GM12878 (cell line): ENCODE measurements around the gene BMP8B. TPM values are rescaled to one million over a fixed set of nuclear protein-coding genes. Genes with fewer than 3 reads are reported as not detected.

ENCODE experiments used
- ATAC-seq: fragments of 200-7000 bp; cut with Tn5 transposase; 3 replicates; pipeline ENCODE4 v1.9.1; 2020; ENCODE audit warnings: mild to moderate bottlenecking, moderate library complexity
- BruUV-seq: library from RNA; stranded (reverse); fragments of 400-500 nt; replicated peaks from 2 replicates; lab custom pipeline; 2021; lab: Mats Ljungman, UMichigan
- CTCF ChIA-PET: fragments of 300-600 bp; sonication (Branson Sonifier 250); formaldehyde crosslinking; extraction: SDS; loops from one replicate; lab custom pipeline; 2021; ENCODE audit warnings: inconsistent platforms; lab: Yijun Ruan, JAX
- POLR2A ChIA-PET: fragments of 350-600 bp; formaldehyde crosslinking; extraction: SDS; loops from one replicate; lab custom pipeline; 2021; ENCODE audit warnings: inconsistent platforms; lab: Charles Lee
- RAD21 ChIA-PET: fragments of 300-600 bp; sonication (Branson Sonifier 250); formaldehyde crosslinking; loops from one replicate; lab custom pipeline; 2023; ENCODE audit warnings: antibody characterized with exemption; ENCODE audit not compliant: unreplicated experiment; lab: Charles Lee
- SMC1A ChIA-PET: fragments of 300-600 bp; sonication (Branson Sonifier 250); formaldehyde crosslinking; loops from one replicate; lab custom pipeline; 2023; ENCODE audit not compliant: unreplicated experiment, uncharacterized antibody; lab: Charles Lee
- DNase-seq: peaks from one replicate; pipeline ENCODE4 v3.0.0-alpha.2; 2011; ENCODE audit warnings: low read depth, low spot score
- FAIRE-seq: peaks from 3 replicates; lab custom pipeline; 2011; peaks lifted over from hg19 to GRCh38; lab: Jason Lieb, UNC
- H2AFZ ChIP-seq: 2 replicates; pipeline ENCODE4 v1.6.0; 2011; ENCODE audit warnings: low read depth, low read length, control low read depth; ENCODE audit not compliant: control insufficient read depth
- H3K27ac ChIP-seq: 2 replicates; pipeline ENCODE4 v1.5.1; 2011; ENCODE audit warnings: control low read depth; ENCODE audit not compliant: control insufficient read depth, insufficient read depth
- H3K27me3 ChIP-seq, 2 experiments: replicated peaks in 1 of 2; 2 replicates each; pipeline versions ENCODE4 v1.6.0 to v1.6.1; 2011; ENCODE audit warnings: low read length in 1 of 2; ENCODE audit not compliant: control insufficient read depth in 2 of 2, insufficient read depth in 2 of 2
- H3K36me3 ChIP-seq, 2 experiments: 2 replicates each; pipeline ENCODE4 v1.5.1; 2011; ENCODE audit warnings: low read length in 1 of 2; ENCODE audit not compliant: control insufficient read depth in 2 of 2, insufficient read depth in 2 of 2
- H3K4me1 ChIP-seq: 2 replicates; pipeline ENCODE4 v1.6.1; 2011; ENCODE audit warnings: mild to moderate bottlenecking, low read length, moderate library complexity, mixed read lengths; ENCODE audit not compliant: control insufficient read depth, insufficient read depth
- H3K4me2 ChIP-seq: 2 replicates; pipeline ENCODE4 v1.6.0; 2011; ENCODE audit warnings: control low read depth; ENCODE audit not compliant: control insufficient read depth, insufficient read depth
- H3K4me3 ChIP-seq: fragments of 200-600 bp; sonication (generic); 2 replicates; pipeline ENCODE4 v1.5.1; 2016
- H3K79me2 ChIP-seq: 2 replicates; pipeline ENCODE4 v1.6.0; 2011; ENCODE audit warnings: low read length; ENCODE audit not compliant: control insufficient read depth, insufficient read depth
- H3K9ac ChIP-seq: 2 replicates; pipeline ENCODE4 v1.8.0; 2011; ENCODE audit warnings: low read length, control low read depth, mixed read lengths; ENCODE audit not compliant: control insufficient read depth, insufficient read depth
- H3K9me3 ChIP-seq: replicated peaks from 3 replicates; pipeline ENCODE4 v1.5.1; 2011; ENCODE audit warnings: mild to moderate bottlenecking, low read length; ENCODE audit not compliant: control insufficient read depth, insufficient read depth
- H4K20me1 ChIP-seq: 2 replicates; pipeline ENCODE4 v1.6.0; 2011; ENCODE audit not compliant: control insufficient read depth, insufficient read depth
- CBX3 ChIP-seq: fragments of 200-600 bp; sonication (generic); IDR thresholded peaks from 2 replicates; pipeline ENCODE4 v1.6.1; 2016; ENCODE audit warnings: low read depth, borderline replicate concordance
- HDGF ChIP-seq: fragments of 450-650 bp; IDR thresholded peaks from 2 replicates; pipeline ENCODE4 v1.6.1; 2016; ENCODE audit warnings: antibody characterized with exemption
- HSF1 ChIP-seq: fragments of 150-350 bp; IDR thresholded peaks from 2 replicates; pipeline ENCODE4 v1.6.1; 2014; ENCODE audit warnings: mild to moderate bottlenecking, low read depth, low read length
- KDM1A ChIP-seq: fragments of 200-600 bp; sonication (generic); IDR thresholded peaks from 2 replicates; pipeline ENCODE4 v1.6.1; 2016; ENCODE audit warnings: borderline replicate concordance
- MTA3 ChIP-seq: IDR thresholded peaks from 2 replicates; pipeline ENCODE4 v1.6.1; 2012; ENCODE audit warnings: low read length, inconsistent platforms, borderline replicate concordance
- MYC ChIP-seq: IDR thresholded peaks from 2 replicates; pipeline ENCODE4 v1.6.1; 2011; ENCODE audit warnings: mild to moderate bottlenecking, low read length, moderate library complexity, inconsistent platforms; ENCODE audit not compliant: insufficient read depth, insufficient replicate concordance, insufficient read length, severe bottlenecking
- NFXL1 ChIP-seq: fragments of 450-650 bp; IDR thresholded peaks from 2 replicates; pipeline ENCODE4 v1.6.1; 2017; ENCODE audit warnings: antibody characterized with exemption, mild to moderate bottlenecking, borderline replicate concordance
- NFYB ChIP-seq: IDR thresholded peaks from 2 replicates; pipeline ENCODE4 v1.6.1; 2011; ENCODE audit warnings: low read depth, mild to moderate bottlenecking, low read length, improper control_type of control experiment, moderate library complexity; ENCODE audit not compliant: insufficient read depth
- NR2C1 ChIP-seq: fragments of 450-650 bp; IDR thresholded peaks from 2 replicates; pipeline ENCODE4 v1.6.1; 2017; ENCODE audit warnings: antibody characterized with exemption, mild to moderate bottlenecking, moderate library complexity
- NR2F1 ChIP-seq: fragments of 450-650 bp; conservative IDR thresholded peaks from 2 replicates; pipeline ENCODE4 v1.6.1; 2017; ENCODE audit warnings: mild to moderate bottlenecking
- PKNOX1 ChIP-seq: fragments of 450-650 bp; IDR thresholded peaks from 2 replicates; pipeline ENCODE4 v1.6.1; 2016; ENCODE audit warnings: mild to moderate bottlenecking
- RBBP5 ChIP-seq: fragments of 200-600 bp; sonication (generic); conservative IDR thresholded peaks from 2 replicates; pipeline ENCODE4 v1.6.1; 2016
- RELB ChIP-seq: fragments of 450-650 bp; IDR thresholded peaks from 2 replicates; pipeline ENCODE4 v1.6.1; 2017; ENCODE audit warnings: low read depth, mild to moderate bottlenecking, moderate library complexity
- SKIL ChIP-seq: fragments of 450-650 bp; IDR thresholded peaks from 2 replicates; pipeline ENCODE4 v1.6.1; 2017; ENCODE audit warnings: mild to moderate bottlenecking, low read depth, inconsistent platforms; ENCODE audit not compliant: poor library complexity, severe bottlenecking
- TCF7 ChIP-seq: IDR thresholded peaks from 2 replicates; pipeline ENCODE4 v1.6.1; 2014; ENCODE audit warnings: antibody characterized with exemption, borderline replicate concordance
- WGBS: methylation state at CpG from one replicate; pipeline ENCODE4 v1.1.6; 2016; ENCODE audit warnings: low lambda C conversion rate; ENCODE audit not compliant: insufficient replicate concordance, insufficient coverage; ENCODE audit errors: missing lambda C conversion rate; 5-methylcytosine and 5-hydroxymethylcytosine counted together
- in situ Hi-C: fragments of 300-500 bp; cut with MboI; formaldehyde crosslinking; loops from 9 replicates; pipeline ENCODE4 v1.14.3; 2018; ENCODE audit warnings: mixed read lengths
- intact Hi-C: fragments of 100-400 bp; cut with micrococcal nuclease; formaldehyde crosslinking; loops from one replicate; pipeline ENCODE4 v1.14.2; 2022; ENCODE audit not compliant: unreplicated experiment
- polyA plus RNA-seq, 11 experiments: library from polyadenylated mRNA; depleted of rRNA in 4 of 11; unstranded in 6 of 11; stranded (reverse) in 5 of 11; fragments of >200 nt; fragmentation: Nextera tagmentation in 4 of 11; fragmentation: Illumina TruSeq in 1 of 11; extraction: Ambion mirVana in 4 of 11; extraction: Trizol in 1 of 11; gene quantifications; 1 replicate in 1 of 11; 2 replicates in 10 of 11; pipeline versions ENCODE4 v1.2.1 to v1.2.3, GENCODE V29; 2011 to 2016; ENCODE audit warnings: inconsistent platforms in 2 of 11, missing spikeins in 2 of 11, low read depth in 1 of 11
- total RNA-seq, 4 experiments: library from RNA; depleted of rRNA in 3 of 4; stranded (reverse); fragments of >200 nt in 3 of 4; fragmentation: Illumina TruSeq in 1 of 4; extraction: Trizol in 1 of 4; gene quantifications; 2 replicates each; pipeline versions ENCODE4 v1.2.1 to v1.2.3, GENCODE V29; 2013 to 2021

BMP8B gene
- total and polyA plus RNA-seq, 10 of the 15 experiments (the other 5 are each of a cell fraction or from before 2014, with no cell fraction given) = 0.09 to 1.2 (median 0.52) TPM

GRCh38 chr1:39812913-39813312, 24.2 kb upstream of the BMP8B start (continued):
- TF ChIP-seq PKNOX1 = no peak
- no peak for TF ChIP-seq NR2C1
- TF ChIP-seq, all 136 proteins: peak for 0

- DNase-seq (no peak), FAIRE-seq (no peak), ATAC-seq (no peak)
- Histone ChIP-seq H3K27me3 (no peaks in the 10 kb centered on the region), H3K4me1 (no peaks in the 10 kb centered on the region), H3K9me3 (no peaks in the 10 kb centered on the region; the same call in 2 of the 3 replicates), H2AFZ (no peak overlapping the region), H3K79me2 (no peaks in the 10 kb centered on the region), H4K20me1 (no peaks in the 10 kb centered on the region), H3K9ac (no peak overlapping the region), H3K36me3 (no peaks in the 10 kb centered on the region), H3K27ac (no peak overlapping the region), H3K4me2 (no peak overlapping the region), H3K4me3 (no peak overlapping the region)
- ChIA-PET SMC1A (no interaction called here), RAD21 (no interaction called here), POLR2A (no interaction called here), CTCF (no interaction called here)
- no TSS peak for BruUV-seq
- 59% methylated on average over 6 of the region's 8 CpGs for WGBS
- in situ Hi-C loops (no loop called here), intact Hi-C loops (no loop called here)
- TF ChIP-seq KDM1A (no peak), RELB (no peak), NR2F1 (no peak), NFXL1 (no peak), HDGF (no peak), RBBP5 (no peak), HSF1 (no peak), SKIL (no peak), MTA3 (no peak), CBX3 (no peak), MYC (no peak), TCF7 (no peak), NFYB (no peak)
These were observed 20.3 kb upstream of the BMP8B start for GRCh38 chr1:39808784-39809517.
